ENCODE measurements around the gene CORO1C.

Gene CORO1C

GRCh38 chr12:108614041-108614440 is 117.3 kb downstream of the CORO1C start:
- no peak for DNase-seq (ENCODE audit: low spot score)

- DNase-seq (ENCODE audit: low spot score), result no peak
Measured at GRCh38 chr12:108613548-108613947, 117.8 kb downstream of the CORO1C start.

DNA sequence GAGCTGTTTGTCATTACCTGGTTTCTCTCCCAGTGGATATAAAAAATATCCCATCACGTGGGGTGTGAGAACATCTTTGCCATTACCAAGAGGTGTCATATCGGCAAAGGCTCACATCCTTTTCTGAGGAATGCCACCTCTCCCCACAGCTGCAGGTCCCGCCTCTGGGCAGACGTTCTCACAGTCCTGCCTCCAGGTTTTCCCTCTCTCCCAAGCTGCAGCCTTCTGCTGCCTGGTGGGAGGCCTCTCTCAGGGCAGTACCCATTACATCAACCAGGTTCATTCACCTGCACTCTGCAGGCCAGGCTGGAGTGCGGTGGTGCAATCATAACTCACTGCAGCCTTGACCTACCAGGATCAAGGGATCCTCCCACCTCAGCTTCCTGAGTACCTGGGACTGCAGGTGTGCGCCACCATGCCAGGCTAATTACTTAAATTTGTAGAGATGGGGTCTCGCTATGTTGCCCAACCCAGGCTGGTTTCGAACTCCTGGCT is 118.5 kb downstream of the CORO1C start:
- no peak for DNase-seq (ENCODE audit: low spot score)

- DNase-seq (ENCODE audit: low spot score), result peak; percentile 83
Measured at GRCh38 chr12:108611884-108612415, 119.4 kb downstream of the CORO1C start.

DNA sequence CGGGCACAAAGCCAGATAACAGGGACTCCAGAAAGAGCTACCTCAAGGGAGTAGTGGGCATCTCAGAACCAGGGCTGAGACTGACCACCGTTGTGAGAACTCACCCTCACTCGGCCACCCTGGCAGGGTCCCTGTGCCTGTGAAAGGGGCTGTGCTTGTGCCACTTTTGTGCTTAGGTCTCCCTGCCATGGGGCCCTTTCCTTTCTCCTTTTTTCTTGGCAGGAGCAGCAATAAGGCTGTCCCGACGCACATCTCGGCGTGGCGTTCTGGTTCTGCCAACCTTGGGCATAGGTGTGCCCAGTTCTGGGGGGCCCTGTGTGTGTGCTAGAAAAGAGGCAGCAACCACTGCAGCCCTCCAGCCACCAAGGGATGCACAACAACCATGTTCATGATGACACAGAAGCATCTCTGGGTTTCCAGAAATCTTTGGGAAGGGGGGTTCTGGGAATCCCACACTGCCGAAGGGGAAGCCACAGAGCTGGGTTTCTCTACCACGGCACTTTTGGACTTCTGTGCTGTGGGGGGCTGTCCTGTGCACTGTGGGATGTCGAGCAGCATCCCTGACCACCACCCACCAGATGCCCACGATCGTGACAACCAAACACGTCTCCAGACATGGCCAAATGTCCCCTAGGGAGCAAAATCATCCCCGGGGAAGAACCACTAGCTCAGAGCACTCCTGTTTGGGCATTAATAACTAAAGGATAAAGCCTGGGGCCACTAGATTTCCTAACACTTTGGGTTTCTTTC is 120.3 kb downstream of the CORO1C start:
- DNase-seq (ENCODE audit: low spot score), result no peak

- DNase-seq (ENCODE audit: low spot score), result no peak
Measured at GRCh38 chr12:108610336-108610815, 120.9 kb downstream of the CORO1C start.

GRCh38 chr12:108609537-108610335 is 121.6 kb downstream of the CORO1C start:
- peak; percentile 91 for DNase-seq (ENCODE audit: low spot score)

DNA sequence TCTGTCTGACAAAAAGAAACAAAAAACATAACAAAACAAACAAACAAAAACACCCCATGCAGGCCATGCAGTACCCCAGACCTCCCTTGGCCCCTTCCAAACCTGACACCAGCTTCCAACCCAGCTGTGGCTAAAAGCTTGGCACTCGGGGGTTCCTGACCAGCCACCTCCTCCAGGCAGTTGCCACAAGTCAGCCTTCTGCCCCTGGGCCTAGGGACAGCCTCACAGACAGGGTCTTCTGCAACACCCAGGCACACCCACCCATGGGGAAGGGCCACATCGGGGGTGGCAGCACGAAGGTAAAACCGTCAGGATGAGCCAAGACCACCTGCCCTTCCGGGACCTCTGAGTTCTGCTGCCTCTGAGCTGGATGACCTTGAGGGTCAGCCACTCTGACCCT is 122.7 kb downstream of the CORO1C start:
- no peak for DNase-seq (ENCODE audit: low spot score)

DNA sequence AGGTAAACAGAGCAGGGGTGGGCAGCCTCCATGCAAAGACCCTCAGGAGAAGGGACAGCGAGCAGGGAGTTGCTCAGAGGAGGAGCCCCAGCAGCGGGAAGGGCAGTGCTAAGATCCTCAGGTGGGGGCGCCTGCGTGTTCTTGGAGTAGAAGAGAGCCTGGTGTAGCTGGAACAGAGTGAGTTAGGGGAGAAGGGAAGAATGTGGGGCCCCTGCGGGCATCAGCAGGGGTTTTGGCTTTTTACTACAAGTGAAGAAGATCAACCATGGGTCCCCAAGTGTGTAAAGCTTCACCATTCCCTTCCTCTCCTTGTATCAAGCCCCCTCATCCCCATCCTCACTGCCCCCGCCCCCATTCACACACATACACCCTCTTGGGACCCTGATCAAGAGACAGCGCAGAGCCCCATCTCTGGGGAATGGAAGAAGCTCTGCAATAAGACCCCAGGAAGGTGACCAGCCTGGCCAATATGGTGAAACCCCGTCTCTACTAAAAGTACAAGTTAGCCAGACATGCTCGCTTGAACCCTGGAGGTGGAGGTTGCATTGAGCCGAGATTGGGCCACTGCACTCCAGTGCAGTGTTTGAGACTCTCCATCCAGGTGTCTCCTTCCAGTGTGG is 123.2 kb downstream of the CORO1C start:
- no peak for DNase-seq (ENCODE audit: low spot score)

GRCh38 chr12:108606492-108606891 is 124.8 kb downstream of the CORO1C start:
- no peak for DNase-seq (ENCODE audit: low spot score)

DNA sequence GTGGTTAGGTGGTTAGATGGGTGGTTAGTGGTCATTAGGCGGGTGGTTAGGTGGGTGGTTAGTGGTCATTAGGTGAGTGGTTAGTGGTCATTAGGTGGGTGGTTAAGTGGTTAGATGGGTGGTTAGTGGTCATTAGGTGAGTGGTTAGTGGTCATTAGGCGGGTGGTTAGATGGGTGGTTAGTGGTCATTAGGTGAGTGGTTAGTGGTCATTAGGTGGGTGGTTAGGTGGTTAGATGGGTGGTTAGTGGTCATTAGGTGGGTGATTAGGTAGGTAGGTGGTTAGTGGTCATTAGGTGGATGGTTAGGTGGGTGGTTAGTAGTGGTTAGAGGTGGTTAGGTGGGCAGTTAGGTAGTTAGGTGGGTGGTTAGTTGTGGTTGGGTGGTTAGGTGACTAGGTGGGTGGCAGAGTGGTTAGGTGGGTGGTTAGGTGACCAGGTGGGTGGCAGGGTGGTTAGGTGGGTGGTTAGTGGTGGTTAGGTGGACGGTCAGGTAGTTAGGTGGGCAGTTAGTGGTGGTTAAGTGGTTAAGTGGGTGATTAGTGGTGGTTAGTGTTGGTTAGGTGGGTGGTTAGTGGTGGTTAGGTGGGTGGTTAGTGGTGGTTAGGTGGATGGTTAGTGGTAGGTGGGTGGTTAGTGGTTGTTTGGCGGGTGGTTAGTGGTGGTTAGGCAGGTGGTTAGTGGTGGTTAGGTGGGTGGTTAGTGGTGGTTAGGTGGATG is 125.5 kb downstream of the CORO1C start:
- no peak for DNase-seq (ENCODE audit: low spot score)

- no peak for DNase-seq (ENCODE audit: low spot score)
Measured at GRCh38 chr12:108605000-108605689, 126.2 kb downstream of the CORO1C start.

- no peak for DNase-seq (ENCODE audit: low spot score)
Measured at GRCh38 chr12:108604208-108604941, 126.9 kb downstream of the CORO1C start.

DNA sequence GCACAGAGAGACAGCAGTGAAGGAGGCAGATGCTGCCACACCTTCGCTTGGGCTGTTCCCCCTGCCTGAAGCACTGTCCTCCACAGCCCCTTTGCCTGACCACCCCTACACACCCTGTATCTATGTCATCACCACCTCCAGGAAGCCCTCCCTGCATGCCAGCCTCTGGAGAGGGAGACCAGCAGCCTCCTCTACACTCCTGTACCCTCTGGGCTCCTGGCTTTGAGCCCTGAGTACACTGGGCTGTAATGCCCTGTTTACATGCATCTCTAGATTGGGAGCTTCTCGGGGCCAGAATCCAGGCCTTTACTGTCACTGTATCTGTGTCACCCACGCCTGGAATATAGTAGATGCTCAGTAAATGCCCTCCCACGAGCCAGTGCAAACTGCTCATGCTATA is 127.6 kb downstream of the CORO1C start:
- no peak for DNase-seq (ENCODE audit: low spot score)

DNA sequence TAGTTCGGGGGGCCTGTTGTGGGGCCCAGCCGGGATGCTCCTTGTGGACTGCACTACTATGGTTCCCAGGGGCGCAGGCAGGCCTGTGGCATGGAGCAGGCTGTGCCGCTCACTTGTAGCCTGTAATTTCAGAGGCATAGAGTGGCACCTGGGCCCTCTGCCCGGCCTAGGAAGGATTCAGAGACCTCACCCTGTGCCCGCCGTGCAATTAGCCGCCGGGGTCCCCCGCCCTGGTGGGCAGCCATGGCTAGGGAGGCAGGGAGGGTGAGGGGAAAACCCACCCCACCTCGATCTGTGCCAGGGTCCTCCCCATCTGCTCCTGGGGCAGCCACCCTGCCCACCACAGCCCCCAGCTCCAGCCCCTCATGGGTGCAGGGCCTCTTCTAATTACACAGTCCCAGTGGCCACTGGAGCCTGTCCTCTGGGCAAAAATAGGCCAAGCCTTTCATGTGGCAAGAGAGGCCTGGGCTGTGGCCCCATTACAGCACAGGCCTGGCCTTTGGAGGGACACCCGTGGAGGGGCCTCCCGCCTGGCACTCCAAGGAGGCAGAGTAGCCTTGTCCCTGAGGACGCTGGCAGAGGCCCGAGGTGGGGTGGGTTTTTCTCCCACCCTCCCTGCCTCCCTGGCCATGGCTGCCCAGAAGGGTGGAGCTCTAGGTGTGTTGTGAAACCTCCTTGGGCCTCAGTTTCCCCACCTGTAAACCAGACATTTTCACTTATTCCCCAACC is 128.2 kb downstream of the CORO1C start:
- DNase-seq (ENCODE audit: low spot score), result no peak

- no peak for DNase-seq (ENCODE audit: low spot score)
Measured at GRCh38 chr12:108602209-108602705, 129.1 kb downstream of the CORO1C start.

DNA sequence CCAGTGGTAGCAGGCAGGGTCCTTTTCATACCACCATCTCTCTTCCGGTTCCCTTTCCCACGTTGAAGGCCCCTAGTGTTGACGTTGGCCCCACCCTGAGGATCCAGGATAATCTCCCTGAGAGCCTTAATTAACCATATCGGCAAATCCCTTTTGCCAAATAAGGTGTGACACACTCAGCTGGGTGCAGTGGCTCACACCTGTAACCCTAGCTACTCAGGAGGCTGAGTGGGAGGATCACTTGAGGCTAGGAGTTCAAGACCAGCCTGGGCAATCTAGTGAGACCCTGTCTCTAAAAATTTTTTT is 130.7 kb downstream of the CORO1C start:
- DNase-seq (ENCODE audit: low spot score), result no peak

DNA sequence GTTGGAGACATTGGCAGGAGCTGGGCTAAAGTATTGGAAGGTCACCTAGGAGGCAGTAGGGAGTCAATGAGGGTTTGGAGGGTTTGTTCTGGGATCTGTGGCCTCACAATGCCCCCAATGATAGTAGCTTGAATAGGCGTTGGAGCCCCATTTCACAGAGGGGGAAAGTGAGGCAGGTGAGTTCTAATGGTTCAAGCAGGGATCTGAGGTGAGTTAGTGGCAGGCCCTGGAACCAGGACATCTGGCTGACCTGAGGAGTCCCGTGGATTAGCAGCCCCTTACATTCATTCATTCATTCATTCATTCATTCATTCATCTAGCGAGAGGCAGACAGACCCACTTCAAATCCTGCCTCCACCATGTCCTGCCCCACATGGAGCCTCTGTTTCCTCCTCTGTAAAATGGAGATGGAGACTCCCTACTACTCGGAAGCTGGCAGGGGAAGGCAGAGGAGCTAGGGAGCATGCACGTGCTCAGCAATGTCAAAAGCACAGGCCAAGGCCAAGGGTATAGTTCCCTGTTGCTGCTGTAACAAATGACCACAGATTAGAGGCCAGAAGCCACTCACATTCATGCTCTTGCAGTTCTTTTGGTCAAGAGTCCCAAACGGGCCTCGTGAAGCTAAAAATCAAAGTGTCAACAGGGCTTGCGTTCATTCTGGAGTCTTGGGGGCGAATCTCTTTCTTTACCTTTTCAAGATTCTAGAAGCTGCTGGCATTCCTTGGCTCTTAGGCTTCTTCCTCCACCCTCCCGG is 131.2 kb downstream of the CORO1C start:
- DNase-seq (ENCODE audit: low spot score), result no peak

GRCh38 chr12:108599541-108599940 is 131.8 kb downstream of the CORO1C start:
- no peak for DNase-seq (ENCODE audit: low spot score)

Measured in AG20443 (cell line).